ENCODE measurements around the gene CDC42BPG.
"Not testable (repeated sequence)": the region's sequence is repeated elsewhere in the genome, so short reads cannot be mapped to it uniquely, and the experiment has no call there.

The CDC42BPG gene

DNA sequence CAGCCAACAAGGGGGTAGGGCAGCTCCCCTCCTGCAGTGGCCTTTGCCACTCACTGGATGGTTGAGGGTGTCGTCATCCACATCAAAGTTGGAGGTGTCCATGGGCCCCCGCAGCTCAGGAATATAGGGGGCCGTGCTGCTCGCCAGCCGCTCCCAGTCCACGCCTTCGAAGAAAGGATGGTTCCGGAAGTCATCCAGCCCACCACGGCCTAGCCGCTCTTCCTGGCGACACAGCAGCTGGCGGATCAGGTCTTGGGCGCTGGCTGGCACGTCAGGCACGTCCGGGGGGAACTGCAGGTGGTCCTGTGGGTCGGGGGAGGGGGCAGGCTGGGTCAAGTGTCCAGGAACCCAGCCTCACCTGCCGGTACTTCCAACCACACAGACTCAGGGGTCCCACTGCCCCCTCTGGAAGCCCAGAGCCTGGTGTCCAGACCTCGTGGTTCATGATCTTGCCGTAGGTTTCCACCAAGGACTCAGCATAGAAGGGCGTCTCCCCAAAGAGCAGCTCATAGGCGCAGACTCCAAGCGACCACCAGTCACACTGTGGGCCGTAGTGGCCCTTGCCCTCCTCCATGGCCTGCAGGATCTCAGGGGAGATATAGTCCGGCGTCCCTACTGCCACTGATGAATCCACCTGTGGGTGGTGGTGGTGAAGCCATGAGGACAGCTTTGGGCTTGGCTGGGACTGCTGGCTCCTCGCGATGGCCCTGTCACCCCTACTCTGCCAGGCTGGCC, 5.7 kb downstream of the CDC42BPG start:
- in situ Hi-C loops (cut with MboI; ENCODE audit: low sequenced_read_pairs), result no loop called here

DNA sequence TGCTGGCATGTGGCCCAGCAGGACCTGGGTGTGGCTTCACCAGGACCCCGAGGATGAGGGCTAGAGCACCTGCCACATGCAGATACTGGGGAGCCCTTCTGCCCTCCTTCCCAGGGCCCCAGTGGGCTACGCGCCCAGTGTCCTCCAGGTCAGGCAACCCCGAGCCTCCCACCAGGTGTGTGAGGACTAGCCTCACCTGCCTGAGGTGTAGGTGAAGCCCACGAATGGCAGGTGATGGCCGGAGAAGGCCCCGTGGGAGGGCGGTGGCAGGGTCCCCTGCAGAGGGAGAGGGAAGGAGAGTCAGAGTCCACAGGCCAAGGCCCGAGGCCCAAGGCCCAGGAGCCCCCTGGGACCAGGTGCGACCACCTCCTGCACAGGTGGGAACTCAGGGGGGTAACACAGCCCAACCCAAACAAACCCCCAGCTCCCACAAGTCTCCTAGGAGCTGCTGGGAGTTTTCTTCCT, 6.5 kb downstream of the CDC42BPG start:
- in situ Hi-C loops (cut with MboI; ENCODE audit: low sequenced_read_pairs), result no loop called here

DNA sequence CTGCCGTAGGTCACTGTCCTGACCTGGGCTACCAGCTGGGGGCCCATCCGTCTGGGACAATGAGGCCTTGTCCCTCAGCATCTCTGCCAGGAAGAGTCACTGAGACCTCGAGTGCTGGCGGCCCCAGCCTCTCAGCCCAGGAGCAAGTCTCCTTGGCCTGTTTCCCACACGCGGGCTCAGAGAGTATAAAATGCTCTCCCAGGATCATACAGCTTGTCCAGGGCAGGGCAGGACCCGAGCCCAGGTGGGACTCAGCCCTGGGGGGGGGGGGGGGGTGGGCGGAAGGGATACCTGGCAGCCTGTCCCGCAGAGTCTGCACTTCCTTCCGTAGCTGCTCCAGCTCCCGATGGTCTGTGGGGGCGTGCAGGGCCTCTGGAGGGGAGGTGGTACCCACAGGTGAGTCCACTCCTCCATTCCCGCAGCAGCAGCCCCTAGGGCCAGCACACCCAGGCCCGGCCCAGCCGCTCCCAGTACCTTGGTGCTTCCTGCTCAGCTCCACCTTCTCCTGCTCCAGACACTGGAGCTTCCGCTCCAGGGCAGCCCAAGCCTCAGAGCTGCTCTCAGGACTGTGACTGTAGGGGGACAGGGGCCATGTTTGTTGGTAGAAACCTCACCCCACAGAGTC, 7.9 kb downstream of the CDC42BPG start:
- in situ Hi-C loops (cut with MboI; ENCODE audit: low sequenced_read_pairs), result no loop called here

DNA sequence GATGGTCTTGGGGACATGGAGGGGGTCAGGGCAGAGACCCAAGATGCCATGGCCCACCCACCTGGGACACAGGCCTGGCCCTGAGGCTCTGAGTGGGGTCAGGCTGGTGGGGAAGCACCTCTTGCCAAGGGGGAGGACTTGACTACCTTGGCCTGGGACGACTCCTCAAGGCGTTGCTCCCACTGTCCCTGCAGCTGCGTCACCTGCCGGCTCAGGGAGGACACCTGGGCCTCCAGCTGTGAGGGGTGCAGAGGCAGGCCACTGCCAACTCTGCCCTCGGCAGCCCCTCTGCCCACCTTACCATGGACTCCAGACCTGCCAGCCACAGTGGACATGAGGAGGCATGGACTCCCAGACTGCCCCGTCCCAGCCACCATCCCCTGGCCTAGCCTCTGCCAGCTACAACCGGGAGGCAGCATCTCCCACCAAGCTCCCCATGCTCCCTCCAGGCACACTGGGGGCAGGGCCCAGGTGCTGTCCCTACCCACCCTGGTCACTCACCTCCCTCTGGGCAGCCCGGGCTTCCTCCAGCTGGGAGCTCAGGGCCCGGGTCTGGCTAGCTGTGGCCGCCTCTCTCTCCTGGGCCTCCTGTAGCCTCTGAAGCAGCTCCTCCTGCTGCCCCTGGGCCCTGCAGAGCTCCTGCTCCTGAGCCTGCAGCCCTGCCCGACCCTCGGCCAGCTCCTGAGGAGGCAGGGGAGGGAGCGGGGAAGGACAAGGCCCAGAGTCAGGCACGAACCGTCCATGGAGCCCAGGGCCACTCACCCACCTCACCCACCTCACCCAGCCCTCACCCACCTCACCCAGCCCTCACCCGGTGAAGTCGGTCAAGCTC, 8.6 kb downstream of the CDC42BPG start:
- in situ Hi-C loops (cut with MboI; ENCODE audit: low sequenced_read_pairs), result no loop called here

DNA sequence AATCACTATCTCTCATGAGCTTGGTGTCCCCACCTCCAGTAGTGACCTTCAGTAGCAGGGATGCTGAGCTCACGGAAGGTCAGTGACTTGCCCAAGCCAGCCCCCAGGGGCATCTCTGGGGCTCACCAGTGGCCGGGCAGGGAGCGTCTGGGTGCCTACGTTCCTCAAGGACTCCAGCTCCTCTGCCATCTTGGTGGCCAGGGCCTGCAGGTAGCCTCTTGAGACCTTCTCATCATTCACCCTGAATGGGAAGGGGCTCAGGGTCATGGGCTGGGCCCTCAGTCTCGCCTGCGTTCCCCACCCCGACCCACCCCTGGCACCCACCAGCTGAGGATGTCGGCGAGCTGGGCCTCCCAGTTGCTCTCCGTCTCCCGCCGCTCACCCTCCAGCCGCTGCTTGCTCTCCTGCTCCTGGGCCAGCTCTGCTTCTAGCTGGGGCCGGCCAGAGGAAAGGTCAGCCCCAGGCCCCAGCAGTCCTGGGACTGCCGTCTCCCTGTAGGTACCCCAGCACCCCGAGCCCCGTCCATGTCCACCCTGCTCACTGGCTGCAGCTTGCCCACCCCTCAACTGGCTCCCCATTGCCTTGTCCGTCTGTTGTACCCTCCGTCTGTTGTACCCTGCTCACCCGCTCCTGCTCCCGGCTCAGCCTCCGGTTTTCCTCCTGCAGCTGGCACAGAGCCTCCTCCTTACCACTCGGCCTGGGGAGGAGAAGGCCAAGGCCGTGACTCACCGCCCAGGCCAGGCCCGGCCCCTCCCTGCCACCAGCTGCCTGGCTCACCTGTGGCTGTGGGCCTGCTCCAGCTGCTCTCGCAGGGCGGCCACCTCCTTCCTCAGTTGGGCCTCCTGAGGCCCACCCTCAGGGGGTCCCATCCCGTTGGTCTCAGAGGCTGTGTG, 9.5 kb downstream of the CDC42BPG start:
- in situ Hi-C loops (cut with MboI; ENCODE audit: low sequenced_read_pairs), result no loop called here

DNA sequence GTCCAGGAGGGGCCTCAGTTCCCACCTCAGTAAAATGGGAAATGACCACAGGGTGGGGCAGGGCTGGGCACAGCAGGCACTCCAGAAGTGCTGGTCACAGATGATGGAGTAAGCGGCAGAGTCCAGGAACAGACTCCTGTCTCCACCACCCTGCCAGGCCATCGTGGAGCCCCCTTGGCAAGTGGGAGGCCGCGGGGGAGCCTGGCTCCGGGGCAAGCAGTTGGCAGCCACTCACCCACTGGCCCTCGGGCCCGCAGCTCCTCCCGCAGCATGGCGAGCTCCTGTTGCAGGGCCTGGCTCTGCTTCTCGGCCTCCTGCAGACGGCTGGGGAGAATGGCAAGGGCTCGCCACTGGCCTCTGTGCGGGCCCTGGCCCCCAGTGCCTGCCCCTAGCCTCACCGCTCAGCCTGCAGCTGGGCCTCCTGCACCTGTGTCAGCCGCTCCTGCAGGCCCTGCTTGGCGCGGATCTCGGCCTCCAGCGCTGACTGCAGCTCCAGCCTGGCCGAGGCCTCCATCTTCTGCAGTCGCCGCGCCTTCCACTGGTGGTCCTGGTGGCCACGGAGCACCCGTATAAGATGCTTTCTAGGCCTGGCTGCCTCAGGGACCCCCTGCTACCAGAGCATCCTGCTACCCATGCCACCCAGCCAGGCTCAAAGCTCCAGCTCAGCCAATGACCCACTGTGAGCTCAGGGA, 10.3 kb downstream of the CDC42BPG start:
- in situ Hi-C loops (cut with MboI; ENCODE audit: low sequenced_read_pairs), result no loop called here

DNA sequence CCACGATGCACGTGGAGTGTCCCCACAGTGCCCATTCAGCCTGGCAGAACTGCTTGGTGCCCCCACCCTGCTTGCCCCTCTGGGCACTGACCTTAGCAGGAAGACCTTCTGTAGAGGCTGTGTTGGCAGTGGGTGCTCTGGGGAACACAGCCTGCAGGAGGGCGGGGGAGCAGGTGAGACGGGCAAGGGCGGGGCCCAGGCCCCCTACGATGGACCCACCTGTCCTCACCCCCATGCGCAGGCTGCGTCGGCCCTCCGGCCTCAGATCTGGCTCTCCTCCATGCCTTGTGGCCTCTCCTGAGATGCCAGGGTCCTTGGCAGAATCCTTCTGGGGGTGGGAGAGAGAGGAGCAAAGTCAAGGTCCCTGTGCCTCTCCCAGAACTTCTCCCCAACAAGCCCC, 10.9 kb downstream of the CDC42BPG start:
- in situ Hi-C loops (cut with MboI; ENCODE audit: low sequenced_read_pairs), result no loop called here

DNA sequence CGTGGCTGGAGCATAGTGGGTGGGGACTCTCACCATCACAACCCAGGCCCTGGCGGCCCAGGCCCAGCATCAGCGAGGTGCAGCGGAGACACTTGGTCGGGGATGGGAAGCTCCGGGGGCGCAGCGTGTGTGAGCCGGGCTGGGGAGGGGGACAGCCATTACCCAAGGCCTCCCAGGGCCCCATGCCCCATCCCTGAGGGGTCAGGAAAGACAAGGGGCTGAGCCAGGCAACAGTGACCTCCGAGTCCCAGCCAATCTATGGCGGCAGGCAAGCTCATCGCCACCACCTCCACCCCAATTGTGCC, 11.3 kb downstream of the CDC42BPG start:
- in situ Hi-C loops (cut with MboI; ENCODE audit: low sequenced_read_pairs), result no loop called here

DNA sequence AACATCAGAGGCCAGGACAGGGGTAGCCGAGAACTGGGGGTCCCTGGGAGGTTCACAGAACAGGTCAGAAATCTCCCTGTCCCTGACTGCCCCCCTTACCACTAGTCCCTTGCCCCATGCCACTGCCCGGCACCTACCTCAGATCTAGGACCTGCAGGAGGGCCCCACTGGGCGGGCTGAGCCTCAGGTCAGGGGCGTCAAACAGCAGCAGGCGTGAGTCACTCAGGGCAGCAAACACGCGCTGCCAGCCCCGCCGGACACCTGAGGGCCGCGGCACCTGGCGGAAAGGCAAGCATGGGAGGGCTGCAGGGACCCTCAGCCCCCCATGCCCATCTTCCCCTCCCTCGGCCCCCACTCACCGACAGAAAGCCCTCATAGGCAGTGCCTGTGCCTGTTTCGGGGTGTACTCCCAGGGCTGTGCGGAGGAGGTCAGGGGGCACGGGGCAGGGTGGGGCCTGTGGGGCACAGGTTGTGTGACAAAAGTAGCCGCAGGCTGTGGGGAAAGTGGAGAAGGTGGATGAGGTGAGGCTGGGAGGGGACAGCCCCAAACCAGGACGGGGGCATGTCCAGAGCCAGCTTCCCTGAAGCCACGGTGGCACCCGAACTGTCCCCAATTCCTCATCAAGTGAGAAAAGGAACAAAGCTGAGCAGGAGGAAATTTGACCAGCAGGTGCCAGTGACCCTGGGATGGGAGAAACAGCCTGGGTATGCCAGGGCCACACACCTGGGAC, 11.8 kb downstream of the CDC42BPG start:
- in situ Hi-C loops (cut with MboI; ENCODE audit: low sequenced_read_pairs), result no loop called here

DNA sequence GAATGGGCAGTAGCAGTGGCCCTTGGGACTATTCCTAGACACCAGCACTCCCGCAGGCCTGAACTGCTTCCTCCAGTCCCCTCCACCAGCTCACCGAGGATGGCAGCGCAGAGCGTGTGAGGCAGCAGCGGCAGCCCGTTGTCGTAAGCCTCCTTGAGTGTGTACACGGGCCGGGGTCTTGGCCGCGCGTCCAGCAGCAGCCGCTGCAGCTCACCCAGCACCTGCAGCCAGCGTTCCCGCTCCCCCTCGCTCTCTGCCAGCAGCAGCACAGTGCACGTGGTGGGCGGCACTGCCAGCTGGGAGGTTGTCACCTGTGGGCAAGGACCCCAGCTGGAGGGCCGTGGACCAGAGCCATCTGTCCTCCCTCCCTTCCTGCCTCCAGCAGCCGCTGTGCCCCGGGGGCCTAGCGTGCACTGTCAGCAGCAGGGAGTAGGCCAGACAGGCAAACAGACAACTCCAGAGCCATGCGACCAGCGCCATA, 13.0 kb downstream of the CDC42BPG start:
- in situ Hi-C loops (cut with MboI; ENCODE audit: low sequenced_read_pairs), result no loop called here

DNA sequence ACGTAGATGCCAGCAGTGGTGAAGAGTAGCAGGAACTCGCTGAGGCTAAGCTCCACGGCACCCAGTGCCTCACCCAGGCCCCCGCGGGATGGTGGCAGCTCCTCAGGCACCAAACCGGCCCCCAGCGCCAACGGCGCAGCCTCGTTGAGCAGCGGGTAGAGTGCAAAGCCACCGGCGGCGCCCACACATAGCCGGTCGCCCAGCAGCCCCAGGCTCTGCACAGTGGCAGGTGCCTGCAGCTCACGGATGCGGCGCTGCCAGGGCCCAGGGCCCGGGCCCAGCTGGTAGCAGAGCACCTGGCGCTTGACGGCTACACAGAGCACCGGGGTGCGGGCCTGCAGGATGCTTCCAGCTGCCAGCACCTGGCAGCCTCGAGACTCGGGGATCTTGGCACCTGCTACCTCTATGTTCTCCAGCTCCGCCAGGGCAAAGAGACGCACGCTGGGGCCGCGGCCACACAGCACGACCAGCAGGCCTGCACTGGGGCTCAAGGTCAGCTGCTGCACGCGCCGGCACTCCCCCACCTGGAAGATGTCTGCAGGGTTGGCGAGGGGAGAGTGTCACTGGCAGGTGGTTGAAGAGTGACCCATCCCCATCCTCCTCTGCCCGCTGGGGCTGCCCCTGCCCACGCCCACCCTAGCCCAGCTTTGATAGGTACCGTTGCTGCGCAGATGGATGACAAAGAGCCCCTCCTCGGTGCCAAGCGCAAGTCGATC, 14.8 kb downstream of the CDC42BPG start:
- in situ Hi-C loops (cut with MboI; ENCODE audit: low sequenced_read_pairs), result no loop called here

DNA sequence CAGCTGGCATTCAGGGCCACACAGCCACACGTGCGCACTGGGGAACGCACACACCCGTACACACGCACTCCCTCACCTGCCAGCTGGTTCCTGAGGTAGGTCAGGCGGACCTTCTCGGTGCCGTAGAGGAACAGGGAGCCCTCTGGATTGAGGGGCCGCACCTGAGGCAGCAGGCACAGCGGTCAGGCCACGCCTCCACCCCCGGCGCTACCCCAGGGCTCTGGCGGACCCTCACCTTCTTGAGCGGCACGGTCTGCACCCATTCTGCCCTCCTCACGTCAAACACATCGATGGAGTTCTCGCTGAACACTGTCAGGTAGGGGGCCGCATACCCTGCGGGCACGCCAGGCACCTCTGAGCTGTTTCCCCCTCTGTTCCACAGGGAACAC, 17.0 kb downstream of the CDC42BPG start:
- in situ Hi-C loops (cut with MboI; ENCODE audit: low sequenced_read_pairs), result no loop called here

DNA sequence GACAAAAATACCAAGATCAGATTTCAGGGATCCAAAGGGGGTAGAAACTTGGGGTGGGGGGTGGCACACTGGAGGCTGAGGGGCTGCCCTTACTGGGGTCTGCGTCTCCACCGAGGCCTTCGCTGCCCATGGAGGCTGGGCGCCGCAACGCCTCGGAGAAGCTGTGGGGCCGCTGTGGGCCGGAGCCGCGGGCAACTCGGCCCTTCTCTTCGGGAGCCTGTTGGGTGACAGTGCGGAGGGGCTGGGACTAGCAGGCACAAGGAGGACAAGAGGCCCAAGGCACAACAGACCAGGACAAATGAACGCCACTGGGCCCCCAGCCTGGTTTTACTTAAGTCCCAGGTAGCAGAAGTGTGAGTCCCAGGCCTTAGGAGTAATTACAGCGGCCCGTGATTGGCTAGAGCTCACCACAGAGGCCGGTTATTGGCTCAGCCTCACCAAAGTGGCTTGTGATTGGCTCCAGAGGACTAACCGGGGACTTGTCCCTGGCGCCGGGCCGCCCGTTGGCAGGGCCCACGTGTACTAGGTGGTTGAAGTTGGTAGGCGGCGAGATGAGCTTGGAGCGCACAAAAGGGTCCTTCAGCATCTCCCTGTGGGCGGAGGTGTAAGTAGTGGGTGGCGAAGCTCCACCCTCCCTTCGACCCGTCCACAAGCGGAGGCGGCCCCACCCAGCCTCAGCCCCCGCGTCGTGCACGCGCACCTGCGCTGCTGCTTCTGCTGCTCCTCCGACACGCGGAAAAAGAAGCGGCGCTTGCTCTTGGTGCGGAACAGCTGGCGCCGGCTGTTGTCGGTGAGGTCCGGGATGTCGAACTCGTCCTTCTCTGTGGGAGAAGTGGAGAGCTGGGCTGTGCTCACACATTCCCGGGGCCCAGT, 17.6 kb downstream of the CDC42BPG start:
- in situ Hi-C loops (cut with MboI; ENCODE audit: low sequenced_read_pairs), result no loop called here

DNA sequence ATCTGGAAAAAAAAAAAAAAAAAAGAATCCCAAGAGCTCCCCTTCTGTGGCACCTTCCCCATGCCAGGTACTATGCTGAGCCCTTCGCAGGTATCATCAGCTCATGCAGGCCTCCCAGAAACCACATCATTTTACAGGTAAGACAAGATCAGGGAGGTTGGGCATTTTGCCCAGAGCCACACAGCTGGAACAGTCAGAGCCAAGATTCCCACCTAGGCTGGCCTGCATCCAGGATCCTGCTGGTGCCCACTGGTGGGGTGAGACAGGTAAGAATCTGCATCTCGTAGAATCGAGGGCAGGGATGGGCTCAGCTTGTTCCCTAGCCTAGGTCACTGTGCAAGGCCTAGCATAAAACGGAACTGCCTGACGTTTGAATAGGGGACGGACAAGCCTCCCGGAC, 18.4 kb downstream of the CDC42BPG start:
- in situ Hi-C loops (cut with MboI; ENCODE audit: low sequenced_read_pairs), result no loop called here

DNA sequence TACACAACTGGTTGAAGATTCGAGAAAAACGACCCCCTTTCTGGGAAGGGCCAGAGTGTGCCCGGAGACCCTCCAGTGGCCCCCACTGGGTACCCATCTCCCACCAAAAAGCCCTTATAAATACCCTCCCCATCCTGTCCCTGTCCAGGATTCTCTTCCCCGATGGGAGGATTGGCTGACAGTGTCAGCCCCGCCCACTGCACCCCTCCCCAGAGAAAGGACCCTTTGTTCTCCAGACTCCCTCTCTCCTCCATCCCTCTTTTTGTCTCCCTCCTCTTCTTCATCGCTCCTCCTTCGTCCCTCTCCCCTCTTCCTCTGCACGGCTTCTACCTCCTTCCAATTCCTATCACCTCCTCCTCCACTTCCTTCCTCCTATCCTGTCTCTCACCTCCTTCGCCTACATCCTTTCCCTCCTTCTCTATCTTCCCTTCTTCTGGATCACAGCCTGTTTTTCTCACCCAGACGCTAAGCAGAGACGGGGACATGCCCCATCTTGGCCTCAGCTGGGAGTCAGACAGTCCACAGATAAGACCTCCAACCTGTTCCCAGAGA, 20.8 kb downstream of the CDC42BPG start:
- in situ Hi-C loops (cut with MboI; ENCODE audit: low sequenced_read_pairs), result no loop called here

DNA sequence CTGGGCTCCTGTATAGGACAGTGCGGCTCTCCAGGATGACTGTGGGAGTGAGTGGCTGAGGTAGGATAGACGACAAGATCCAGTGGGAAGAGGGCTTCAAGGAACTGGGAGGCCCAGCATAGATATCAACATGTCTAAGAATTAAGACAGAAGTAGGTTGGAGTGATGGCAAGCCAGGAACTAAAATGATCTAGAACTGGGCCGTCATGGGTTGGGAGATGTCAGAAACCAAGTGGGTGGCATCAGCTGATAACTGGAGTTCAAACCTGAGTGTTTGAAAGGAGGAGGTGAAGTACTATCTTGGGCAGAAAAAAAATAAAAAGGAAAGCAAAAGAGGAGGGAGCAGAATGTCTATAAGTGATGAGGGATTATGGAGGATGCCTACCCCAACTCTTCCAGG, 27.0 kb downstream of the CDC42BPG start:
- in situ Hi-C loops (cut with MboI; ENCODE audit: low sequenced_read_pairs), result no loop called here

DNA sequence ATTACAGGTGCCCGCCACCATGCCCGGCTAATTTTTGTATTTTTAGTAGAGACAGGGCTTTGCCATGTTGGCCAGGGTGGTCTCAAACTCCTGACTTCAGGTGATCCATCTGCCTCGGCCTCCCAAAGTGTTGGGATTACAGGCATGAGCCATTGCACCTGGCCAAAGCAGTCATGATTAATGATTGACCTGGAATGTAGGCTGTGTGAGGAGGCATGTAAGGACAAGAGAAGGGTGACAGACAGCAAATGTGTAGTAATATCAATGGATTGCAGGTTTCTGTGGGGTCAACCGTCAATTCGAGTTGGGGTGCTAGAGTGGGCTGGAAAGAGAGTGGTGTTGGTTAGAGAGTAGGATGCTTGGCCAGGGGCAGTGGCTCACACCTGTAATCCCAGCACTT, 29.0 kb downstream of the CDC42BPG start:
- in situ Hi-C loops (cut with MboI; ENCODE audit: low sequenced_read_pairs), result not testable (repeated sequence)

DNA sequence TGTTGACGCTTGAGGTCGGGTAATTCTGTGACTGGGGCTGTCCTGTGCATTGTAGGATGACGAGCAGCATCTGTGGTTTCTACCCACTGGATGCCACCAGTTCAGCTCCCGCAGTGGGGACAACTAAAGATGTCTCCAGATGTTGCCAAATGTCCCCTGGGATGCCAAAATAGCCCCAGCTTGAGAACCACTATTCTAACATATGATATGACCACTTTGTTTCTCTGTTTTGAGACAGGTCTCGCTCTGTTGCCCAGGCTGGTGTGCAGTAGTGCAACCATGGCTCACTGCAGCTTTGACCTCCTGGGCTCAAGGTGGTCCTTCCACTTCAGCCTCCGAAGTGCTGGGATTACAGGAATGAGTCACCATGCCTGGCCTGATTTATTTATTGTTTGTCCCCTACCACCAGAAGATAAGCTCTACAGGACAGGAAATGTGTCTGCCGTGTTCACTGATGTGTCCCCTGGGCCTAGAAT, 29.7 kb downstream of the CDC42BPG start:
- in situ Hi-C loops (cut with MboI; ENCODE audit: low sequenced_read_pairs), result no loop called here
